H1 (cell line): ENCODE measurements around the gene MMP24. TPM values are rescaled to one million over a fixed set of nuclear protein-coding genes. Genes with fewer than 3 reads are reported as not detected.

Experiments
- CTCF ChIA-PET: fragments of 300-600 bp; sonication (Branson Sonifier 250); formaldehyde crosslinking; loops from one replicate; lab custom pipeline; 2021; ENCODE audit not compliant: partially characterized antibody; lab: Charles Lee
- POLR2A ChIA-PET: fragments of 300-600 bp; sonication (Branson Sonifier 250); formaldehyde crosslinking; loops from one replicate; lab custom pipeline; 2021; ENCODE audit warnings: inconsistent platforms; ENCODE audit not compliant: partially characterized antibody; lab: Charles Lee
- DNase-seq, 2 experiments: peaks; one replicate each; pipeline versions ENCODE4 v3.0.0 to v3.0.0-alpha.2; 2010 to 2022; ENCODE audit warnings: low spot score in 2 of 2, low read depth in 1 of 2, mixed read lengths in 1 of 2
- FAIRE-seq: peaks from 2 replicates; lab custom pipeline; 2011; peaks lifted over from hg19 to GRCh38; lab: Jason Lieb, UNC
- H2AFZ ChIP-seq: 2 replicates; pipeline ENCODE4 v1.8.1; 2012; ENCODE audit warnings: low read length, inconsistent platforms
- H2AK5ac ChIP-seq: 2 replicates; pipeline ENCODE4 v1.6.1; 2013; ENCODE audit warnings: low read depth, low read length
- H2BK120ac ChIP-seq: replicated peaks from 2 replicates; pipeline ENCODE3; 2013; ENCODE audit warnings: low read depth, low read length, inconsistent platforms
- H2BK12ac ChIP-seq: 2 replicates; pipeline ENCODE4 v1.6.1; 2013; ENCODE audit warnings: low read depth, low read length
- H2BK15ac ChIP-seq: 2 replicates; pipeline ENCODE4 v1.6.1; 2013; ENCODE audit warnings: low read length
- H2BK20ac ChIP-seq: 2 replicates; pipeline ENCODE4 v1.6.1; 2013; ENCODE audit warnings: low read length
- H2BK5ac ChIP-seq: 2 replicates; pipeline ENCODE4 v1.6.1; 2013; ENCODE audit warnings: low read depth, low read length
- H3K14ac ChIP-seq: 2 replicates; pipeline ENCODE4 v1.6.1; 2013; ENCODE audit warnings: inconsistent platforms; ENCODE audit not compliant: insufficient read length
- H3K18ac ChIP-seq: 2 replicates; pipeline ENCODE4 v1.6.1; 2013; ENCODE audit warnings: low read length; ENCODE audit errors: extremely low read depth
- H3K23ac ChIP-seq: 2 replicates; pipeline ENCODE4 v1.6.1; 2013; ENCODE audit warnings: inconsistent platforms; ENCODE audit not compliant: insufficient read length
- H3K23me2 ChIP-seq: 2 replicates; pipeline ENCODE4 v1.6.1; 2013; ENCODE audit warnings: low read depth, low read length
- H3K27ac ChIP-seq: 2 replicates; pipeline ENCODE4 v1.6.1; 2011; ENCODE audit warnings: low read depth, low read length, inconsistent platforms
- H3K27me3 ChIP-seq, 4 experiments: replicated peaks in 1 of 4; 1 replicate in 1 of 4; 2 replicates in 3 of 4; pipeline versions ENCODE4 v1.6.1 to v1.8.1; 2011 to 2013; ENCODE audit warnings: low read length in 3 of 4, mild to moderate bottlenecking in 3 of 4, inconsistent platforms in 2 of 4, mixed read lengths in 2 of 4, moderate library complexity in 1 of 4; ENCODE audit not compliant: control insufficient read depth in 3 of 4, insufficient read depth in 3 of 4; ENCODE audit errors: extremely low read depth in 1 of 4
- H3K36me3 ChIP-seq, 4 experiments: 2 replicates each; pipeline versions ENCODE4 v1.6.1 to v1.8.1; 2011 to 2013; ENCODE audit warnings: mild to moderate bottlenecking in 4 of 4, low read length in 3 of 4, moderate library complexity in 2 of 4, control low read depth in 1 of 4, inconsistent platforms in 1 of 4; ENCODE audit not compliant: insufficient read depth in 4 of 4, control insufficient read depth in 2 of 4
- H3K4ac ChIP-seq: replicated peaks from 2 replicates; pipeline ENCODE3; 2013; ENCODE audit warnings: low read length, low read depth, mixed read lengths, inconsistent platforms; ENCODE audit not compliant: insufficient read length
- H3K4me1 ChIP-seq, 4 experiments: replicated peaks in 1 of 4; 1 replicate in 1 of 4; 2 replicates in 3 of 4; pipeline versions ENCODE4 v1.6.1 to v1.8.1; 2011 to 2013; ENCODE audit warnings: low read length in 3 of 4, inconsistent platforms in 2 of 4, mixed read lengths in 1 of 4; ENCODE audit not compliant: insufficient read depth in 4 of 4, control insufficient read depth in 3 of 4
- H3K4me2 ChIP-seq, 2 experiments: 2 replicates each; pipeline versions ENCODE4 v1.6.1 to v1.8.1; 2011 to 2013; ENCODE audit warnings: low read depth in 2 of 2, low read length in 2 of 2, control low read depth in 1 of 2, inconsistent platforms in 1 of 2, mild to moderate bottlenecking in 1 of 2; ENCODE audit not compliant: insufficient read depth in 1 of 2
- H3K4me3 ChIP-seq, 4 experiments: fragments of 200-600, 300-600 bp in 1 of 4; sonication (generic), shearing (Covaris generic), sonication (Bioruptor Twin) in 1 of 4; 2 replicates each; pipeline versions ENCODE4 v1.5.1 to v1.8.1; 2011 to 2016; ENCODE audit warnings: low read length in 4 of 4, low read depth in 3 of 4, control low read depth in 2 of 4, inconsistent platforms in 2 of 4, mild to moderate bottlenecking in 2 of 4, mixed read lengths in 1 of 4, moderate library complexity in 1 of 4; ENCODE audit not compliant: insufficient read depth in 2 of 4; ENCODE audit errors: extremely low read depth in 1 of 4
- H3K56ac ChIP-seq: replicated peaks from 2 replicates; pipeline ENCODE3; 2013; ENCODE audit warnings: low read depth, mild to moderate bottlenecking, mixed read lengths, low read length, inconsistent platforms; ENCODE audit not compliant: insufficient read length
- H3K79me1 ChIP-seq: 2 replicates; pipeline ENCODE4 v1.6.1; 2013; ENCODE audit warnings: low read depth, low read length, control low read depth
- H3K79me2 ChIP-seq, 2 experiments: 2 replicates each; pipeline versions ENCODE4 v1.6.1 to v1.8.1; 2012 to 2013; ENCODE audit warnings: low read length in 2 of 2, mild to moderate bottlenecking in 2 of 2, inconsistent platforms in 1 of 2; ENCODE audit not compliant: insufficient read depth in 2 of 2, control insufficient read depth in 1 of 2
- H3K9ac ChIP-seq, 4 experiments: replicated peaks in 1 of 4; 1 replicate in 1 of 4; 2 replicates in 3 of 4; pipeline versions ENCODE4 v1.6.1 to v1.8.1; 2011 to 2013; ENCODE audit warnings: low read depth in 3 of 4, low read length in 3 of 4, control low read depth in 2 of 4, mild to moderate bottlenecking in 2 of 4, moderate library complexity in 2 of 4, inconsistent platforms in 1 of 4; ENCODE audit errors: extremely low read depth in 1 of 4
- H3K9me3 ChIP-seq, 2 experiments: 2 replicates each; pipeline versions ENCODE4 v1.6.1 to v1.8.1; 2012 to 2013; ENCODE audit warnings: mild to moderate bottlenecking in 2 of 2, moderate library complexity in 2 of 2, control low read depth in 1 of 2, inconsistent platforms in 1 of 2, low read depth in 1 of 2, low read length in 1 of 2, mixed read lengths in 1 of 2; ENCODE audit not compliant: insufficient read depth in 2 of 2
- H4K20me1 ChIP-seq, 2 experiments: replicated peaks in 1 of 2; 2 replicates each; pipeline versions ENCODE3 to v1.8.1; 2011 to 2013; ENCODE audit warnings: inconsistent platforms in 2 of 2, low read length in 2 of 2, mild to moderate bottlenecking in 1 of 2; ENCODE audit not compliant: insufficient read depth in 2 of 2, control insufficient read depth in 1 of 2
- H4K5ac ChIP-seq: 2 replicates; pipeline ENCODE4 v1.6.1; 2013; ENCODE audit warnings: low read length, low read depth, mixed read lengths, inconsistent platforms; ENCODE audit not compliant: insufficient read length
- H4K8ac ChIP-seq: 2 replicates; pipeline ENCODE4 v1.8.0; 2013; ENCODE audit warnings: mild to moderate bottlenecking, moderate library complexity, low read length, inconsistent platforms; ENCODE audit not compliant: insufficient read depth; ENCODE audit errors: extremely low read depth
- H4K91ac ChIP-seq: replicated peaks from 2 replicates; pipeline ENCODE3; 2013; ENCODE audit warnings: low read length, mixed read lengths, inconsistent platforms; ENCODE audit not compliant: insufficient read length
- POLR2A ChIP-seq, 2 experiments: IDR thresholded peaks; 1 replicate in 1 of 2; 2 replicates in 1 of 2; pipeline ENCODE4 v1.6.1; 2011; ENCODE audit warnings: low read depth in 2 of 2, low read length in 2 of 2, mild to moderate bottlenecking in 2 of 2; ENCODE audit errors: control extremely low read depth in 1 of 2
- SP4 ChIP-seq: IDR thresholded peaks from 2 replicates; pipeline ENCODE4 v1.6.1; 2012; ENCODE audit warnings: low read length, inconsistent platforms
- USF2 ChIP-seq: IDR thresholded peaks from 2 replicates; pipeline ENCODE4 v1.6.1; 2011; ENCODE audit warnings: low read length, improper control_type of control experiment
- WGBS, 2 experiments: shearing (Covaris generic) in 1 of 2; methylation state at CpG; one replicate each; pipeline versions ENCODE4 v1.1.6 to v1.1.7; 2013 to 2015; ENCODE audit warnings: low lambda C conversion rate in 2 of 2, mixed read lengths in 2 of 2, inconsistent platforms in 1 of 2, low coverage in 1 of 2, missing lambda C conversion rate in 1 of 2; ENCODE audit not compliant: insufficient replicate concordance in 2 of 2, insufficient coverage in 1 of 2, insufficient read length in 1 of 2; ENCODE audit errors: extremely low coverage in 1 of 2, missing lambda C conversion rate in 1 of 2; 5-methylcytosine and 5-hydroxymethylcytosine counted together
- polyA plus RNA-seq, 7 experiments: library from polyadenylated mRNA; depleted of rRNA in 3 of 7; stranded (reverse) in 5 of 7; unstranded in 2 of 7; fragments of >200 nt in 5 of 7; fragments of 200-250 nt in 2 of 7; gene quantifications; 1 replicate in 5 of 7; 2 replicates in 1 of 7; 4 replicates in 1 of 7; pipeline versions ENCODE4 v1.2.1 to v1.2.3, GENCODE V29; 2011 to 2013; ENCODE audit warnings: missing spikeins in 2 of 7, mixed read lengths in 2 of 7
- total RNA-seq: library from RNA; stranded (reverse); fragmentation: NEBNext Ultra II Directional; extraction: Animal tissue kit (Norgen Biotek cat#: 25700); gene quantifications from 2 replicates; pipeline ENCODE4 v1.2.1, GENCODE V29; 2021

Gene MMP24
- total and polyA plus RNA-seq, 2 of the 8 experiments (the other 6 are each of a cell fraction or from before 2014, with no cell fraction given), result 18.8 to 21.4 TPM

- no peak overlapping the region for H3K27ac ChIP-seq
- no peaks in the 10 kb centered on the region for H3K36me3 ChIP-seq
- peaks cover 0 to 6% of the 10 kb centered on the region in 2 experiments; a peak in 2 of 4 replicates for H3K9me3 ChIP-seq
- TF ChIP-seq USF2, result no peak
- TF ChIP-seq POLR2A (IDR thresholded peaks at IDR 0.05; ENCODE audit: control extremely low read depth in 1 of 2, low read depth in 2 of 2, low read length in 2 of 2), result no peak
- TF ChIP-seq SP4, result no peak
Observed at GRCh38 chr20:35190556-35190955, 35.9 kb upstream of the MMP24 start.

More at GRCh38 chr20:35190556-35190955, 35.9 kb upstream of the MMP24 start:
- Histone ChIP-seq H3K23ac (no peak overlapping the region), H2AK5ac (no peak overlapping the region), H2AFZ (no peak overlapping the region), H3K27me3 (peaks cover 0 to 2% (median 0%) of the 10 kb centered on the region in 4 experiments; a peak in 2 of 7 replicates), H2BK20ac (no peak overlapping the region), H3K4me3 (no peak overlapping the region), H3K23me2 (no peaks in the 10 kb centered on the region), H3K79me2 (no peaks in the 10 kb centered on the region), H3K18ac (no peak overlapping the region), H3K56ac (no peak overlapping the region), H2BK5ac (no peak overlapping the region), H4K91ac (no peak overlapping the region), H3K9ac (no peak overlapping the region), H3K4me1 (peaks cover 0 to 6% (median 0%) of the 10 kb centered on the region in 4 experiments; a peak in 3 of 7 replicates), H2BK15ac (no peak overlapping the region), H3K79me1 (no peaks in the 10 kb centered on the region), H4K8ac (no peak overlapping the region), H2BK12ac (no peak overlapping the region), H3K14ac (no peak overlapping the region), H2BK120ac (no peak overlapping the region), H3K4me2 (no peak overlapping the region), H4K20me1 (no peaks in the 10 kb centered on the region), H3K4ac (no peak overlapping the region), H4K5ac (no peak overlapping the region)
- POLR2A ChIA-PET, result interaction anchor here (0.6 kb wide), 1 partner anchor 10 kb away, joined by 4 read pairs; no protein-coding TSS in a partner anchor
- FAIRE-seq (no peak), DNase-seq (no peak)
- CTCF ChIA-PET, result interaction anchor here (1.9 kb wide), 1 partner anchor 95 kb away, joined by 6 read pairs; no protein-coding TSS in a partner anchor
- 90% methylated on average over 6 of the region's 6 CpGs; no CpG with 5 or more reads in 1 of the 2 experiments for WGBS, 2 experiments
